Mammary microvascular endothelial cell (primary cell): ENCODE measurements around the gene ZNF140. TPM values are rescaled to one million over a fixed set of nuclear protein-coding genes. Genes with fewer than 3 reads are reported as not detected.

Experiments
- total RNA-seq: library from RNA; depleted of rRNA; stranded (reverse); fragments of >200 nt; gene quantifications from 2 replicates; pipeline ENCODE4 v1.2.3, GENCODE V29; 2015

ZNF140 gene
- total RNA-seq, result 8.1 and 9.9 TPM in 2 replicates

GRCh38 chr12:133080368-133081158, at the start of gene ZNF140:
ZNF140 (plus strand) TSS chr12:133080923; CDS start chr12:133081321, 398 bp downstream.

GRCh38 chr12:133037207-133038005, 43.3 kb upstream of the ZNF140 start, which contains the start of gene ZNF84:
ZNF84 (plus strand) TSS chr12:133037509; CDS start chr12:133041468, 3,959 bp downstream.

GRCh38 chr12:133130038-133130807, 49.5 kb downstream of the ZNF140 start, which contains the start of the genes ZNF10 and ZNF891:
ZNF10 (plus strand) TSS chr12:133130627; CDS start chr12:133144493, 13,866 bp downstream.
ZNF891 (minus strand) TSS chr12:133130274; CDS start chr12:133121918, 8,356 bp downstream.

Other genes starting within 250 kb of the ZNF140 start
- 35.4 and 38.8 TPM in 2 replicates for gene CHFR, start 193.3 kb upstream of the ZNF140 start, total RNA-seq
- gene ZNF605, start 124.6 kb upstream of the ZNF140 start, total RNA-seq, result 1.3 and 1.5 TPM in 2 replicates
- gene ZNF26, start 94.6 kb upstream of the ZNF140 start, total RNA-seq, result 3.0 and 3.9 TPM in 2 replicates
- gene ZNF84, start 43.4 kb upstream of the ZNF140 start, total RNA-seq, result 12.1 and 12.9 TPM in 2 replicates
- 0.13 and 0.30 TPM in 2 replicates for gene ZNF891, start 49.4 kb downstream of the ZNF140 start, total RNA-seq
- gene ZNF10, start 49.7 kb downstream of the ZNF140 start, total RNA-seq, result 2.3 and 3.0 TPM in 2 replicates
- 17.6 and 21.7 TPM in 2 replicates for gene ZNF268, start 100.6 kb downstream of the ZNF140 start, total RNA-seq
- not detected in 2 replicates for gene ANHX, start 155.0 kb downstream of the ZNF140 start, total RNA-seq